Neural progenitor cell (in vitro differentiated cells): ENCODE data around the gene RAB11FIP3. TPM values are rescaled to one million over a fixed set of nuclear protein-coding genes. Genes with fewer than 3 reads are reported as not detected.
"Not testable (repeated sequence)": the region's sequence is repeated elsewhere in the genome, so short reads cannot be mapped to it uniquely, and the experiment has no call there.

Experiments
- DNase-seq: peaks from one replicate; pipeline ENCODE4 v3.0.0-alpha.2; 2016; ENCODE audit warnings: low spot score
- H2AFZ ChIP-seq: fragments of 200-600 bp; sonication (generic); replicated peaks from 2 replicates; pipeline ENCODE4 v1.6.1; 2016; ENCODE audit warnings: antibody characterized with exemption
- H3F3A ChIP-seq: fragments of 200-600 bp; sonication (generic); 2 replicates; pipeline ENCODE4 v1.6.1; 2016; ENCODE audit warnings: antibody characterized with exemption, low read depth
- H3K27ac ChIP-seq: fragments of 200-600 bp; sonication (generic); 2 replicates; pipeline ENCODE4 v1.5.1; 2016; ENCODE audit warnings: mild to moderate bottlenecking
- H3K27me3 ChIP-seq: fragments of 200-600 bp; sonication (generic); 2 replicates; pipeline ENCODE4 v1.6.1; 2016; ENCODE audit warnings: mild to moderate bottlenecking, moderate library complexity
- H3K36me3 ChIP-seq: fragments of 200-600 bp; sonication (generic); 2 replicates; pipeline ENCODE4 v1.5.1; 2016
- H3K4me1 ChIP-seq: fragments of 200-600 bp; sonication (generic); 2 replicates; pipeline ENCODE4 v1.6.1; 2016; ENCODE audit warnings: mixed run types
- H3K4me2 ChIP-seq: fragments of 200-600 bp; sonication (generic); 2 replicates; pipeline ENCODE4 v1.6.1; 2016
- H3K4me3 ChIP-seq: fragments of 200-600 bp; sonication (generic); 2 replicates; pipeline ENCODE4 v1.5.1; 2016
- H3K79me2 ChIP-seq: fragments of 200-600 bp; sonication (generic); 2 replicates; pipeline ENCODE4 v1.6.1; 2016; ENCODE audit warnings: low read depth
- H3K9ac ChIP-seq: fragments of 200-600 bp; sonication (generic); 2 replicates; pipeline ENCODE4 v1.6.1; 2016
- H3K9me3 ChIP-seq: fragments of 200-600 bp; sonication (generic); 2 replicates; pipeline ENCODE4 v1.5.1; 2016; ENCODE audit warnings: low read depth
- H4K20me1 ChIP-seq: fragments of 200-600 bp; sonication (generic); 2 replicates; pipeline ENCODE4 v1.6.1; 2016; ENCODE audit warnings: low read depth
- H3K27ac Mint-ChIP-seq: 3 replicates; pipeline ENCODE4 v1.8.0; 2021; ENCODE audit warnings: mixed read lengths
- H3K27me3 Mint-ChIP-seq: 2 replicates; pipeline ENCODE4 v1.8.0; 2022; ENCODE audit warnings: low read depth, mild to moderate bottlenecking, inconsistent platforms, moderate library complexity, mixed read lengths; ENCODE audit not compliant: insufficient read depth
- H3K36me3 Mint-ChIP-seq: 3 replicates; pipeline ENCODE4 v1.8.0; 2021; ENCODE audit warnings: mixed read lengths
- H3K4me1 Mint-ChIP-seq: 3 replicates; pipeline ENCODE4 v1.8.0; 2021; ENCODE audit warnings: mixed read lengths
- H3K4me3 Mint-ChIP-seq: 3 replicates; pipeline ENCODE4 v1.8.0; 2021; ENCODE audit warnings: mild to moderate bottlenecking, moderate library complexity, mixed read lengths
- H3K9me3 Mint-ChIP-seq: 3 replicates; pipeline ENCODE4 v1.8.0; 2020; ENCODE audit warnings: mixed read lengths
- EZH2 ChIP-seq: fragments of 200-600 bp; sonication (generic); IDR thresholded peaks from 2 replicates; pipeline ENCODE4 v1.6.1; 2017; ENCODE audit warnings: antibody characterized with exemption, mild to moderate bottlenecking, moderate library complexity
- EZH2phosphoT487 ChIP-seq: fragments of 200-600 bp; sonication (generic); IDR thresholded peaks from 2 replicates; pipeline ENCODE4 v1.6.1; 2017; ENCODE audit warnings: antibody characterized with exemption
- total RNA-seq: library from RNA; depleted of rRNA; stranded (reverse); fragments of >200 nt; gene quantifications from 2 replicates; pipeline ENCODE4 v1.2.3, GENCODE V29; 2015; ENCODE audit warnings: low replicate concordance
- TF ChIP-seq, protein P1 (sequence below): fragments of 200-600 bp; sonication (generic); IDR thresholded peaks from 2 replicates; pipeline ENCODE4 v1.5.1; 2017; ENCODE audit warnings: antibody characterized with exemption, mild to moderate bottlenecking

Gene RAB11FIP3
- total RNA-seq, 1 donor from 2014 or later: 15.5 TPM

DNA sequence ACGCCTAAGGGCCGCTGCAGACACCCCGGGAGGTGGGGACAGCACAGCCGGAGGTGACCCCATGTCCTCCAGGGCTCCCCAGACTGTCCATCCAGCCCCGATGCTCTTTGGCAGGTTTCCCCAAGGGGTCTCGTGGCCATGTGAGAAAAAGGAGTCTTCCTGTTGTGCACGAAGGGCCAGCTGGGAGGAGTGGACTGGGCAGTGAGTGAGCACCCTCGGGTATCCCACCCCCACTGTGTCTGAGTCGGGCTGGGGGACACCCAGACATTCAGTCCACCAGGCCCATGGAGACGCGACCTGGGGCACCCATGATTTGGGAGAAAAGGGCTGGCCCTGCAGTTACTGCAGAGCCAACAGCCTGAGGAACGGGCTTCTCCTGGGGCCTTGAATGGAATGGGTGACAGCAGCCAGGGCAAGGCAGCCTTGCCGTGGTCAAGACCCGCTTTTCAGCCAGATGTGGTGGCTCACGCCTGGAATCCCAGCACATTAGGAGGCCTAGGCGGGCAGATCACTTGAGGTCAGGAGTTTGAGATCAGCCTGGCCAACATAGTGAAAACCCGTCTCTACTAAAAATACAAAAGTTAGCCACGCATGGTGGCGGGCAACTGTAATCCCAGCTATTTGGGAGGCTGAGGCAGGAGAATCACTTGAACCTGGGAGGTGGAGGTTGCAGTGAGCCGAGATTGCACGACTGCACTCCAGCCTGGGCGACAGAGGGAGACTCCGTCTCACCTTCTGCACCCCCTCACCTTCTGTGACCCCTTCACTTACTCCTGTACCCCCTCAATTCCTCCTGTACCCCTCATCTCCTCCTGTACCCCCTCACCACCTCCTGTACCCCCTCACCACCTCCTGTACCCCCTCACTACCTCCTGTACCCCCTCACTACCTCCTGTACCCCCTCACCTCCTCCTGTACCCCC is 78.0 kb downstream of the RAB11FIP3 start:
- H3K36me3 ChIP-seq: no peaks in the 10 kb centered on the region

DNA sequence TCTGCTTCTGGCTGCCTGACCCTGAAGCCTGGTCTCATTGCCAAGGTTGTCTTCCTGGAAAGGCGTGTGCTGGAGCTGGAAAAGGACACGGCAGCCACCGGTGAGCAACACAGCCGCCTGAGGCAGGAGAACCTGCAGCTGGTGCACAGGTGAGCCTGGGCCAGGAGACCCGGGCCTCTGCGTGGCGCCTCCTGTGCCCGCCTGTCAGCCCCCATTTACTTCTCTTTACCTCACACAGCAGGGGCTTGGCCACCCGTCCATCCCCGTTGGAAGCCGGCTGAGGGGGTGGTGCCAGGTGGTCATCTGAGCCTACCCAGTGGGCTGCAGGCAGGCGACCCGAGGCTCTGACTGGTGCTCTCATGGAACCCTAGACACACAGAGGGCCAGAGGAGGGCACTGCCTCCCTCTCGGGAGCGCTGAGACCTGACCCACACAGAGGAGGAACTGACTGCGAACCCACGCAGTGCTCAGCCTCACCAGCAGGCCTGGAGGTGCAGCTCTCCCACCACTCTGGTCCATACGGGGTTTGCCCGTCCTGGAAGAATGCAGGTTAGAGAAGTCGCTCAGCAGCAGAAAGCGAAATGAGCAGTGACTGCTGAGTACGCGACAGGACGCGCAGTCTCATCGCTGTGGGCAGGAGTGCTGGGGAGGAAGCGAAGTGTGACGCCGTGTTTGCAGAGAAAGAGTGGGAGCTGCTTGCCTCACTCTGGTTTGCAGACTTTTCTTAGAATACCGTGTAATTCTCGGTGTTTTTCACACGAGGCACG is 80.2 kb downstream of the RAB11FIP3 start:
- Histone ChIP-seq H3K9ac (no peak overlapping the region), H3K27me3 (no peaks in the 10 kb centered on the region), H3F3A (peaks cover 3% of the 10 kb centered on the region), H3K79me2 (no peaks in the 10 kb centered on the region), H4K20me1 (no peaks in the 10 kb centered on the region), H3K4me1 (no peaks in the 10 kb centered on the region), H3K4me2 (no peak overlapping the region), H3K36me3 (no peaks in the 10 kb centered on the region), H2AFZ (no peak overlapping the region), H3K4me3 (no peak overlapping the region), H3K9me3 (no peaks in the 10 kb centered on the region), H3K27ac (no peak overlapping the region)
- Mint-ChIP-seq H3K27me3 (no peaks in the 10 kb centered on the region), H3K4me3 (no peak overlapping the region), H3K4me1 (no peaks in the 10 kb centered on the region), H3K27ac (no peak overlapping the region), H3K9me3 (no peaks in the 10 kb centered on the region), H3K36me3 (peaks cover 8% of the 10 kb centered on the region)
- no peak for TF ChIP-seq EZH2
- TF ChIP-seq, protein P1, sequence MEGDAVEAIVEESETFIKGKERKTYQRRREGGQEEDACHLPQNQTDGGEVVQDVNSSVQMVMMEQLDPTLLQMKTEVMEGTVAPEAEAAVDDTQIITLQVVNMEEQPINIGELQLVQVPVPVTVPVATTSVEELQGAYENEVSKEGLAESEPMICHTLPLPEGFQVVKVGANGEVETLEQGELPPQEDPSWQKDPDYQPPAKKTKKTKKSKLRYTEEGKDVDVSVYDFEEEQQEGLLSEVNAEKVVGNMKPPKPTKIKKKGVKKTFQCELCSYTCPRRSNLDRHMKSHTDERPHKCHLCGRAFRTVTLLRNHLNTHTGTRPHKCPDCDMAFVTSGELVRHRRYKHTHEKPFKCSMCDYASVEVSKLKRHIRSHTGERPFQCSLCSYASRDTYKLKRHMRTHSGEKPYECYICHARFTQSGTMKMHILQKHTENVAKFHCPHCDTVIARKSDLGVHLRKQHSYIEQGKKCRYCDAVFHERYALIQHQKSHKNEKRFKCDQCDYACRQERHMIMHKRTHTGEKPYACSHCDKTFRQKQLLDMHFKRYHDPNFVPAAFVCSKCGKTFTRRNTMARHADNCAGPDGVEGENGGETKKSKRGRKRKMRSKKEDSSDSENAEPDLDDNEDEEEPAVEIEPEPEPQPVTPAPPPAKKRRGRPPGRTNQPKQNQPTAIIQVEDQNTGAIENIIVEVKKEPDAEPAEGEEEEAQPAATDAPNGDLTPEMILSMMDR: no peak
- TF ChIP-seq EZH2phosphoT487: no peak
- no peak for DNase-seq

More for the DNA sequence above, 78.0 kb downstream of the RAB11FIP3 start:
- peaks cover 3% of the 10 kb centered on the region for H3K4me1 Mint-ChIP-seq
- Histone ChIP-seq H3K9me3 (no peaks in the 10 kb centered on the region), H3K4me1 (no peaks in the 10 kb centered on the region), H3K27me3 (no peaks in the 10 kb centered on the region), H3K9ac (no peak overlapping the region), H3K27ac (no peak overlapping the region), H3F3A (peaks cover 3% of the 10 kb centered on the region), H3K4me2 (no peak overlapping the region), H2AFZ (no peak overlapping the region), H3K4me3 (no peak overlapping the region), H4K20me1 (peaks cover 3% of the 10 kb centered on the region), H3K79me2 (no peaks in the 10 kb centered on the region)
- H3K36me3 Mint-ChIP-seq: peaks cover 3% of the 10 kb centered on the region
- H3K4me3 Mint-ChIP-seq: no peak overlapping the region
- TF ChIP-seq EZH2phosphoT487 (no peak), EZH2 (no peak)
- TF ChIP-seq, protein P1: no peak
- no peak overlapping the region for H3K27ac Mint-ChIP-seq
- no peak for DNase-seq
- H3K9me3 Mint-ChIP-seq: no peaks in the 10 kb centered on the region
- no peaks in the 10 kb centered on the region for H3K27me3 Mint-ChIP-seq

DNA sequence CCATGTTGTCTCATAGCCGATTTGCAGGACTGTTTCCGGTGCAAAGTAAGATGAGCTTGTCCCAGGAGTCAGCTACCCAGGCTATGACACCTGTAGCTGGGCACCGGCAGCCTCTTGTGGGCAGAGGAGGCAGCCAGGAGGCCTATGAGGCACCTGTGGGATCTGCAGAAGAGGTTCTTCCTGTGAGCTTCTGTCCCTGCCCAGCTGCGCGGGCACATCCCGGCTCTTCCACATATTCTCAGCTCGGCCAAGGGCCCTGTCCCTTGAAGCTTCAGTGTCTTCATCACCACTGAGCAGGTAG is 80.7 kb downstream of the RAB11FIP3 start:
- Histone ChIP-seq H3K27ac (no peak overlapping the region), H4K20me1 (no peaks in the 10 kb centered on the region), H3K36me3 (no peaks in the 10 kb centered on the region), H3K4me1 (no peaks in the 10 kb centered on the region), H3K4me2 (no peak overlapping the region), H3K79me2 (no peaks in the 10 kb centered on the region), H3K9me3 (no peaks in the 10 kb centered on the region), H3K4me3 (no peak overlapping the region), H3K27me3 (no peaks in the 10 kb centered on the region), H3K9ac (no peak overlapping the region), H3F3A (peaks cover 3% of the 10 kb centered on the region), H2AFZ (no peak overlapping the region)
- no peak overlapping the region for H3K4me3 Mint-ChIP-seq
- no peak for TF ChIP-seq EZH2
- no peak for TF ChIP-seq EZH2phosphoT487
- TF ChIP-seq, protein P1: no peak
- H3K27ac Mint-ChIP-seq: no peak overlapping the region
- H3K36me3 Mint-ChIP-seq: peaks cover 8% of the 10 kb centered on the region
- H3K4me1 Mint-ChIP-seq: no peaks in the 10 kb centered on the region
- DNase-seq: no peak
- no peaks in the 10 kb centered on the region for H3K9me3 Mint-ChIP-seq
- no peaks in the 10 kb centered on the region for H3K27me3 Mint-ChIP-seq

DNA sequence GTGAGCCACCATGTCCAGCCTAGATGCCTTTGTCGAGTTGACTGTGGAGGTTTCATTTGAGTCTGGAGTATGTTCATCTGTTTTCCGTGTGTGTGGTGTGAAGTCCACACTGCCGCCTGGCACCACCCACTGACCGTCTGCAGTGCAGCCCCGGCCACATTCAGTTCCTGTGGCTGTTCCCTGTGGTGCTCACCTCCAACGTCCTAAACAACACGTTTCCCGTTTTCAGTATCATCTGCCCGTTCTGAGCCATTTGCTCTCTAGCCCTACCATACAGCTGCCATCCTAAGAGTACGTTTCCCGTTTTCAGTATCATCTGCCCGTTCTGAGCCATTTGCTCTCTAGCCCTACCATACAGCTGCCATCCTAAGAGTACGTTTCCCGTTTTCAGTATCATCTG is 82.1 kb downstream of the RAB11FIP3 start:
- H3K9me3 ChIP-seq, H3K36me3 ChIP-seq, H3K4me3 Mint-ChIP-seq, H2AFZ ChIP-seq, H3K4me1 Mint-ChIP-seq, H3K79me2 ChIP-seq, H3K27me3 ChIP-seq, DNase-seq, H3K4me1 ChIP-seq, H3F3A ChIP-seq, H3K36me3 Mint-ChIP-seq, H3K9me3 Mint-ChIP-seq, H3K27me3 Mint-ChIP-seq, H4K20me1 ChIP-seq, H3K4me3 ChIP-seq, H3K27ac ChIP-seq, H3K4me2 ChIP-seq, H3K9ac ChIP-seq: not testable (repeated sequence)
- H3K27ac Mint-ChIP-seq: peak overlapping the region; percentile 39
